Endothelial cell of umbilical vein (primary cell): Measurements from ENCODE around the gene LILRB5. TPM values are rescaled to one million over a fixed set of nuclear protein-coding genes. Genes with fewer than 3 reads are reported as not detected.
A peak's percentile ranks its signal among the peaks of the same experiment; 100 is the strongest.

Experiments
- BruUV-seq: library from RNA; stranded (reverse); fragments of 400-500 nt; replicated peaks from 2 replicates; lab custom pipeline; 2021; lab: Mats Ljungman, UMichigan
- CTCF ChIA-PET: fragments of 300-600, 350-600 bp; sonication (Branson Sonifier 250); formaldehyde crosslinking; loops from one replicate; lab custom pipeline; 2021; ENCODE audit warnings: antibody characterized with exemption, inconsistent platforms; lab: Charles Lee
- POLR2A ChIA-PET: fragments of 300-600, 350-600 bp; sonication (Branson Sonifier 250); formaldehyde crosslinking; loops from one replicate; lab custom pipeline; 2021; ENCODE audit warnings: antibody characterized with exemption, inconsistent platforms; lab: Charles Lee
- DNase-seq: peaks from one replicate; pipeline ENCODE4 v3.0.0-alpha.2; 2011; ENCODE audit warnings: low read depth, low spot score
- FAIRE-seq: peaks from 2 replicates; lab custom pipeline; 2011; peaks lifted over from hg19 to GRCh38; lab: Jason Lieb, UNC
- H2AFZ ChIP-seq: 2 replicates; pipeline ENCODE4 v1.6.0; 2012; ENCODE audit warnings: low read depth, low read length, control low read depth, inconsistent platforms
- H3K27ac ChIP-seq: 2 replicates; pipeline ENCODE4 v1.5.1; 2011; ENCODE audit warnings: low read depth, mild to moderate bottlenecking, control low read depth, low read length, moderate library complexity; ENCODE audit not compliant: insufficient read depth
- H3K27me3 ChIP-seq, 2 experiments: 2 replicates each; pipeline versions ENCODE4 v1.6.0 to v1.6.1; 2011; ENCODE audit warnings: low read length in 2 of 2, mixed read lengths in 1 of 2; ENCODE audit not compliant: control insufficient read depth in 2 of 2, insufficient read depth in 2 of 2
- H3K36me3 ChIP-seq, 2 experiments: 2 replicates in 1 of 2; 3 replicates in 1 of 2; pipeline ENCODE4 v1.5.1; 2011; ENCODE audit warnings: low read length in 2 of 2, mild to moderate bottlenecking in 1 of 2, moderate library complexity in 1 of 2; ENCODE audit not compliant: control insufficient read depth in 2 of 2, insufficient read depth in 2 of 2; ENCODE audit errors: extremely low read depth in 1 of 2
- H3K4me1 ChIP-seq: 3 replicates; pipeline ENCODE4 v1.5.1; 2011; ENCODE audit warnings: mild to moderate bottlenecking, low read length; ENCODE audit not compliant: control insufficient read depth, insufficient read depth; ENCODE audit errors: extremely low read depth
- H3K4me2 ChIP-seq: 2 replicates; pipeline ENCODE4 v1.6.1; 2011; ENCODE audit warnings: low read length, control low read depth, mixed read lengths; ENCODE audit not compliant: insufficient read depth
- H3K4me3 ChIP-seq, 3 experiments: fragments of 200-600 bp in 1 of 3; sonication (generic), shearing (Covaris generic) in 1 of 3; replicated peaks in 1 of 3; 2 replicates each; pipeline ENCODE4 v1.5.1; 2011 to 2016; ENCODE audit warnings: control low read depth in 3 of 3, low read length in 3 of 3, mild to moderate bottlenecking in 2 of 3, inconsistent platforms in 1 of 3, low read depth in 1 of 3, moderate library complexity in 1 of 3; ENCODE audit not compliant: insufficient read depth in 1 of 3
- H3K79me2 ChIP-seq: 2 replicates; pipeline ENCODE4 v1.6.0; 2012; ENCODE audit warnings: low read length, inconsistent platforms; ENCODE audit not compliant: control insufficient read depth, insufficient read depth
- H3K9ac ChIP-seq: replicated peaks from 2 replicates; pipeline ENCODE3; 2011; ENCODE audit warnings: low read length, control low read depth; ENCODE audit not compliant: insufficient read depth; ENCODE audit errors: extremely low read depth
- H3K9me1 ChIP-seq: replicated peaks from 3 replicates; pipeline ENCODE4 v1.6.0; 2011; ENCODE audit warnings: mild to moderate bottlenecking, low read length; ENCODE audit not compliant: control insufficient read depth, insufficient read depth; ENCODE audit errors: extremely low read depth
- H3K9me3 ChIP-seq: replicated peaks from 2 replicates; pipeline ENCODE4 v1.5.1; 2012; ENCODE audit warnings: low read length, inconsistent platforms; ENCODE audit not compliant: control insufficient read depth, insufficient read depth
- H4K20me1 ChIP-seq: replicated peaks from 2 replicates; pipeline ENCODE3; 2011; ENCODE audit warnings: mild to moderate bottlenecking, low read length; ENCODE audit not compliant: control insufficient read depth, insufficient read depth; ENCODE audit errors: extremely low read depth
- CTCF ChIP-seq, 2 donors: IDR thresholded peaks; 1 replicate in 1 of 2; 2 replicates in 1 of 2; pipeline ENCODE4 v1.5.1; 2011; ENCODE audit warnings: low read length in 2 of 2, mild to moderate bottlenecking in 2 of 2, moderate library complexity in 2 of 2, control low read depth in 1 of 2, inconsistent platforms in 1 of 2, low read depth in 1 of 2; ENCODE audit not compliant: insufficient read depth in 1 of 2; ENCODE audit errors: extremely low read depth in 1 of 2
- EZH2 ChIP-seq: IDR thresholded peaks from 2 replicates; pipeline ENCODE4 v1.6.1; 2012; ENCODE audit warnings: borderline replicate concordance, low read depth, mild to moderate bottlenecking, moderate library complexity, low read length, inconsistent platforms; ENCODE audit not compliant: severe bottlenecking
- FOS ChIP-seq: IDR thresholded peaks from 2 replicates; pipeline ENCODE4 v1.6.1; 2011; ENCODE audit warnings: mild to moderate bottlenecking, low read length, moderate library complexity, borderline replicate concordance; ENCODE audit not compliant: insufficient read depth
- GATA2 ChIP-seq: IDR thresholded peaks from 2 replicates; pipeline ENCODE4 v1.7.0; 2011; ENCODE audit warnings: low read depth, mild to moderate bottlenecking, moderate library complexity, mixed read lengths, low read length; ENCODE audit not compliant: insufficient read length, insufficient read depth
- JUN ChIP-seq: IDR thresholded peaks from 2 replicates; pipeline ENCODE4 v1.6.1; 2011; ENCODE audit warnings: borderline replicate concordance, low read depth; ENCODE audit not compliant: insufficient read length, insufficient read depth
- MAX ChIP-seq: IDR thresholded peaks from 2 replicates; pipeline ENCODE4 v1.6.1; 2011; ENCODE audit not compliant: insufficient read depth, insufficient read length
- MYC ChIP-seq: IDR thresholded peaks from one replicate; pipeline ENCODE4 v1.6.1; 2011; ENCODE audit warnings: mild to moderate bottlenecking, low read depth, low read length
- POLR2A ChIP-seq: IDR thresholded peaks from 2 replicates; pipeline ENCODE4 v1.6.1; 2012; ENCODE audit warnings: low read depth, mild to moderate bottlenecking, control low read depth, low read length
- POLR2AphosphoS5 ChIP-seq: IDR thresholded peaks from 2 replicates; pipeline ENCODE4 v1.6.1; 2012; ENCODE audit warnings: low read depth, mild to moderate bottlenecking, control low read depth, low read length, moderate library complexity; ENCODE audit not compliant: insufficient read depth
- dilution Hi-C: fragments of 300-500 bp; cut with MboI; formaldehyde crosslinking; loops from one replicate; pipeline ENCODE4 v1.15.0; 2019; ENCODE audit warnings: low sequenced_read_pairs; ENCODE audit not compliant: extremely low pct_ligation_motif_present
- intact Hi-C: fragments of 100-400 bp; cut with micrococcal nuclease; formaldehyde crosslinking; loops from one replicate; pipeline ENCODE4 v1.10.0; 2022
- microRNA-seq: library from miRNA; unstranded; fragments of <30 nt; microRNA quantifications from one replicate; pipeline ENCODE4 v1.2.0, GENCODE V29; 2021; ENCODE audit warnings: borderline number of aligned reads, borderline replicate concordance
- polyA plus RNA-seq, 4 experiments: library from polyadenylated mRNA; depleted of rRNA in 3 of 4; stranded (reverse) in 3 of 4; unstranded in 1 of 4; fragments of >200 nt; gene quantifications; 2 replicates each; pipeline versions ENCODE4 v1.2.1 to v1.2.3, GENCODE V29; 2011 to 2012; ENCODE audit warnings: missing spikeins in 1 of 4
- small RNA-seq: library from RNA; depleted of rRNA; stranded (forward); fragments of <200 nt; gene quantifications from one replicate; pipeline ENCODE3, GENCODE V24; 2012; ENCODE audit warnings: low replicate concordance, low read depth; ENCODE audit not compliant: insufficient read depth, insufficient read length
- total RNA-seq: library from RNA; stranded (reverse); gene quantifications from 2 replicates; pipeline ENCODE4 v1.2.3, GENCODE V29; 2021

Gene LILRB5
- total and polyA plus RNA-seq, 2 donors (not counting 3 experiments of a cell fraction or from before 2014, with no cell fraction given) = not detected

DNA sequence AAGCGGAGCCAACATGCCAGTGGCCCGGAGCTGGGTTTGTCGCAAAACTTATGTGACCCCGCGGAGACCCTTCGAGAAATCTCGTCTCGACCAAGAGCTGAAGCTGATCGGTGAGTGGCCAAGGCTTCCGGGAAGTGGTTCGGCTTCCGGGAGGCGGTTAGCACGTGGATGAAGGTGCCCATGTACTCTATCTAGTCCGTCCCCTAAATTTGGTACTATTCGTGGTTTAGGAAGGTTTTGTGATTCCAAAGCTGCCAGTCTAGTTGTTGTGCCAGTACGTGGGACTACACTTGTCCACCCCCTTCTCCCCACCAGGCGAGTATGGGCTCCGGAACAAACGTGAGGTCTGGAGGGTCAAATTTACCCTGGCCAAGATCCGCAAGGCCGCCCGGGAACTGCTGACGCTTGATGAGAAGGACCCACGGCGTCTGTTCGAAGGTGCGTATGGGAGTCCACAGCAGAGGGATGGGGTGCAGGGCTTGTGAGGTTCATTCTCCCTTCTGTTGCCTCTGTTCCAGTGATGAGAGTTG, 55.8 kb downstream of the LILRB5 start:
- no peaks in the 10 kb centered on the region for H3K9me3 ChIP-seq
- dilution Hi-C loops = no loop called here
- TSS peak; percentile 54 for BruUV-seq
- FAIRE-seq = no peak
- H2AFZ ChIP-seq = no peak overlapping the region
- H3K9me1 ChIP-seq = no peaks in the 10 kb centered on the region
- CTCF ChIA-PET = interaction anchor here (1.4 to 2.0 kb wide), 2 partner anchors 10 to 65 kb away, joined by 8 read pairs; partner anchors contain the start of gene TSEN34
- peak overlapping the region; percentile 96 for H3K4me2 ChIP-seq
- H3K4me3 ChIP-seq = peak overlapping the region; percentile 45 to 97 (median 64)
- intact Hi-C loops = loop anchor here (5.0 kb wide), 2 partner anchors 39 to 246 kb away; partner anchors contain the start of gene LENG8
- H3K27ac ChIP-seq = peak overlapping the region; percentile 91
- TF ChIP-seq POLR2A (no peak), FOS (no peak), CTCF (IDR thresholded peaks at IDR 0.05; ENCODE audit: extremely low read depth in 1 of 2, insufficient read depth in 1 of 2, low read depth in 1 of 2, low read length in 2 of 2) (no peak), POLR2AphosphoS5 (no peak), JUN (no peak), GATA2 (no peak), MAX (no peak), MYC (no peak), EZH2 (no peak)
- POLR2A ChIA-PET = interaction anchor here (0.7 to 6.0 kb wide), 7 partner anchors 9 to 680 kb away, joined by 3 to 91 read pairs (median 4); partner anchors contain the start of genes CNOT3, MBOAT7, MYADM and PRPF31
- no peak for DNase-seq
- H4K20me1 ChIP-seq = peaks cover 3% of the 10 kb centered on the region
- H3K36me3 ChIP-seq = peaks cover 32 to 34% of the 10 kb centered on the region in 2 experiments
- H3K27me3 ChIP-seq = no peaks in the 10 kb centered on the region
- peak overlapping the region; percentile 95 for H3K9ac ChIP-seq
- H3K4me1 ChIP-seq = peaks cover 40% of the 10 kb centered on the region
- peaks cover 56% of the 10 kb centered on the region for H3K79me2 ChIP-seq

Small RNA genes lying within 50 kb of the gene (microRNA-seq; reads per million reads assigned to microRNA genes)
- gene MIR4752 = not detected

Small RNA genes lying within 50 kb of the gene (small RNA-seq; reads per million reads assigned to genes)
- gene AC245884.12 = not detected
- gene MIR4752 = not detected
- gene RNU6-1307P = not detected

Other genes with a start within 250 kb of the LILRB5 start
- gene VSTM1, start 193.4 kb downstream of the LILRB5 start, total RNA-seq = not detected in 2 replicates
- gene VSTM1, start 193.4 kb downstream of the LILRB5 start, polyA plus RNA-seq = not detected in 2 replicates
- not detected in 2 replicates for gene TARM1, start 175.9 kb downstream of the LILRB5 start, total RNA-seq
- gene TARM1, start 175.9 kb downstream of the LILRB5 start, polyA plus RNA-seq = not detected in 2 replicates
- not detected in 2 replicates for gene OSCAR, start 156.5 kb downstream of the LILRB5 start, total RNA-seq
- 0.08 and 0.10 TPM in 2 replicates for gene OSCAR, start 156.5 kb downstream of the LILRB5 start, polyA plus RNA-seq
- gene NDUFA3, start 154.4 kb downstream of the LILRB5 start, total RNA-seq = 119 and 132 TPM in 2 replicates
- 95.5 and 107 TPM in 2 replicates for gene NDUFA3, start 154.4 kb downstream of the LILRB5 start, polyA plus RNA-seq
- 32.1 and 36.2 TPM in 2 replicates for gene TFPT, start 141.6 kb downstream of the LILRB5 start, total RNA-seq
- 28.3 and 29.3 TPM in 2 replicates for gene TFPT, start 141.6 kb downstream of the LILRB5 start, polyA plus RNA-seq
- 99.1 and 101 TPM in 2 replicates for gene PRPF31, start 141.5 kb downstream of the LILRB5 start, total RNA-seq
- 70.8 and 76.2 TPM in 2 replicates for gene PRPF31, start 141.5 kb downstream of the LILRB5 start, polyA plus RNA-seq
- gene CNOT3, start 119.5 kb downstream of the LILRB5 start, total RNA-seq = 62.4 and 74.7 TPM in 2 replicates
- gene CNOT3, start 119.5 kb downstream of the LILRB5 start, polyA plus RNA-seq = 16.4 and 20.4 TPM in 2 replicates
- gene LENG1, start 97.6 kb downstream of the LILRB5 start, total RNA-seq = 5.0 and 6.9 TPM in 2 replicates
- 2.1 and 3.0 TPM in 2 replicates for gene LENG1, start 97.6 kb downstream of the LILRB5 start, polyA plus RNA-seq
- 0.71 and 0.74 TPM in 2 replicates for gene TMC4, start 84.1 kb downstream of the LILRB5 start, total RNA-seq
- gene TMC4, start 84.1 kb downstream of the LILRB5 start, polyA plus RNA-seq = 1.7 and 2.4 TPM in 2 replicates
- gene MBOAT7, start 67.7 kb downstream of the LILRB5 start, total RNA-seq = 175 and 218 TPM in 2 replicates
- 204 and 256 TPM in 2 replicates for gene MBOAT7, start 67.7 kb downstream of the LILRB5 start, polyA plus RNA-seq
- 37.4 and 40.7 TPM in 2 replicates for gene TSEN34, start 66.0 kb downstream of the LILRB5 start, total RNA-seq
- gene TSEN34, start 66.0 kb downstream of the LILRB5 start, polyA plus RNA-seq = 81.9 and 107 TPM in 2 replicates
- 1,192 and 1,260 TPM in 2 replicates for gene RPS9, start 56.4 kb downstream of the LILRB5 start, total RNA-seq
- 3,343 and 4,230 TPM in 2 replicates for gene RPS9, start 56.4 kb downstream of the LILRB5 start, polyA plus RNA-seq
- not detected in 2 replicates for gene LILRB3, start 34.3 kb downstream of the LILRB5 start, total RNA-seq
- not detected in 2 replicates for gene LILRB3, start 34.3 kb downstream of the LILRB5 start, polyA plus RNA-seq
- gene LILRA6, start 14.5 kb downstream of the LILRB5 start, total RNA-seq = not detected in 2 replicates
- 0.05 TPM in 1 of 2 replicates, not detected in the other for gene LILRA6, start 14.5 kb downstream of the LILRB5 start, polyA plus RNA-seq
- not detected in 2 replicates for gene LILRB2, start 23.8 kb upstream of the LILRB5 start, total RNA-seq
- gene LILRB2, start 23.8 kb upstream of the LILRB5 start, polyA plus RNA-seq = not detected in 2 replicates
- not detected in 2 replicates for gene LILRA5, start 55.9 kb upstream of the LILRB5 start, total RNA-seq
- not detected in 2 replicates for gene LILRA5, start 55.9 kb upstream of the LILRB5 start, polyA plus RNA-seq
- not detected in 2 replicates for gene LILRA4, start 81.9 kb upstream of the LILRB5 start, total RNA-seq
- not detected in 2 replicates for gene LILRA4, start 81.9 kb upstream of the LILRB5 start, polyA plus RNA-seq
- gene LAIR1, start 107.7 kb upstream of the LILRB5 start, total RNA-seq = not detected in 2 replicates
- not detected in 2 replicates for gene LAIR1, start 107.7 kb upstream of the LILRB5 start, polyA plus RNA-seq
- gene TTYH1, start 158.2 kb upstream of the LILRB5 start, total RNA-seq = not detected in 2 replicates
- gene TTYH1, start 158.2 kb upstream of the LILRB5 start, polyA plus RNA-seq = not detected in 2 replicates
- 213 and 218 TPM in 2 replicates for gene LENG8, start 191.9 kb upstream of the LILRB5 start, total RNA-seq
- 130 and 134 TPM in 2 replicates for gene LENG8, start 191.9 kb upstream of the LILRB5 start, polyA plus RNA-seq
- gene LENG9, start 206.5 kb upstream of the LILRB5 start, total RNA-seq = 2.8 and 3.2 TPM in 2 replicates
- gene LENG9, start 206.5 kb upstream of the LILRB5 start, polyA plus RNA-seq = 0.97 and 1.5 TPM in 2 replicates
- gene CDC42EP5, start 216.0 kb upstream of the LILRB5 start, total RNA-seq = 73.8 and 85.5 TPM in 2 replicates
- gene CDC42EP5, start 216.0 kb upstream of the LILRB5 start, polyA plus RNA-seq = 37.3 and 48.3 TPM in 2 replicates
- gene LAIR2, start 245.6 kb upstream of the LILRB5 start, total RNA-seq = not detected in 2 replicates
- not detected in 2 replicates for gene LAIR2, start 245.6 kb upstream of the LILRB5 start, polyA plus RNA-seq